K562 (cell line): ENCODE results near the gene ZNF17. TPM values are rescaled to one million over a fixed set of nuclear protein-coding genes. Genes with fewer than 3 reads are reported as not detected.

ENCODE experiments used
- ARID3B ChIP-seq: fragments of 250-450 bp; sonication (Bioruptor Pico); IDR thresholded peaks from 2 replicates; pipeline ENCODE4 v1.4.0; 2020; ENCODE audit warnings: borderline replicate concordance
- CEBPZ ChIP-seq: fragments of 150-350 bp; IDR thresholded peaks from 2 replicates; pipeline ENCODE4 v1.6.1; 2014; ENCODE audit warnings: low read depth, mild to moderate bottlenecking, low read length, borderline replicate concordance
- CTCF ChIP-seq, 3 experiments: IDR thresholded peaks in 2 of 3; conservative IDR thresholded peaks in 1 of 3; 2 replicates each; pipeline ENCODE4 v1.5.1; 2011 to 2012; ENCODE audit warnings: low read length in 3 of 3, mild to moderate bottlenecking in 3 of 3, control low read depth in 2 of 3, improper control_type of control experiment in 1 of 3, inconsistent platforms in 1 of 3, low read depth in 1 of 3, mixed read lengths in 1 of 3, moderate library complexity in 1 of 3; ENCODE audit not compliant: insufficient read depth in 2 of 3
- MCM2 ChIP-seq: fragments of 450-650 bp; IDR thresholded peaks from 2 replicates; pipeline ENCODE4 v1.6.1; 2017; ENCODE audit warnings: low read depth, mild to moderate bottlenecking
- NFYB ChIP-seq: IDR thresholded peaks from 2 replicates; pipeline ENCODE4 v1.6.1; 2011; ENCODE audit warnings: mild to moderate bottlenecking, moderate library complexity; ENCODE audit not compliant: insufficient read length; ENCODE audit errors: extremely low read depth
- NKRF ChIP-seq: fragments of 450-650 bp; IDR thresholded peaks from 2 replicates; pipeline ENCODE4 v1.6.1; 2016; ENCODE audit warnings: borderline replicate concordance
- NUFIP1 ChIP-seq: fragments of 450-650 bp; IDR thresholded peaks from 2 replicates; pipeline ENCODE4 v1.6.1; 2018; ENCODE audit not compliant: partially characterized antibody
- POU5F1 ChIP-seq: fragments of 150-350 bp; IDR thresholded peaks from 2 replicates; pipeline ENCODE4 v1.6.1; 2014; ENCODE audit warnings: borderline replicate concordance, low read length, low read depth, mild to moderate bottlenecking; ENCODE audit not compliant: partially characterized antibody
- SNRNP70 ChIP-seq: fragments of 200-400 bp; formaldehyde crosslinking; optimal IDR thresholded peaks from 2 replicates; pipeline ENCODE3; 2017; ENCODE audit warnings: low read depth, low read length
- SRSF3 ChIP-seq: fragments of 200-400 bp; formaldehyde crosslinking; IDR thresholded peaks from 2 replicates; pipeline ENCODE4 v1.6.1; 2016; ENCODE audit warnings: mild to moderate bottlenecking, low read length, moderate library complexity; ENCODE audit not compliant: insufficient read depth
- SUPT5H ChIP-seq: fragments of 450-650 bp; IDR thresholded peaks from 2 replicates; pipeline ENCODE4 v1.6.1; 2016
- ZBTB43 ChIP-seq: sonication (generic); formaldehyde crosslinking; IDR thresholded peaks from 2 replicates; pipeline ENCODE4 v1.8.0; 2023; ENCODE audit warnings: mild to moderate bottlenecking, missing genetic modification reagents
- ZBTB7A ChIP-seq: IDR thresholded peaks from 2 replicates; pipeline ENCODE4 v1.6.1; 2011; ENCODE audit warnings: low read depth, mild to moderate bottlenecking, low read length, moderate library complexity, borderline replicate concordance; ENCODE audit not compliant: control insufficient read depth
- ZNF146 ChIP-seq: IDR thresholded peaks from one replicate; pipeline ENCODE4 v1.6.1; 2018; ENCODE audit warnings: missing compliant biosample characterization; ENCODE audit not compliant: unreplicated experiment
- ZNF184 ChIP-seq: sonication (generic); formaldehyde crosslinking; IDR thresholded peaks from 2 replicates; pipeline ENCODE4 v1.5.0; 2020; ENCODE audit warnings: missing genetic modification reagents
- ZNF668 ChIP-seq: fragments of 250-450 bp; sonication (Bioruptor Pico); IDR thresholded peaks from 2 replicates; pipeline ENCODE4 v1.8.0; 2022; ENCODE audit warnings: mild to moderate bottlenecking, inconsistent platforms
- polyA plus RNA-seq, 8 experiments: library from polyadenylated mRNA; depleted of rRNA in 4 of 8; stranded (reverse) in 5 of 8; unstranded in 3 of 8; fragments of >200 nt; fragmentation: Nextera tagmentation in 2 of 8; fragmentation: Illumina TruSeq in 1 of 8; extraction: Ambion mirVana in 2 of 8; extraction: Trizol in 1 of 8; gene quantifications; 2 replicates each; pipeline versions ENCODE4 v1.2.1 to v1.2.3, GENCODE V29; 2011 to 2014; ENCODE audit warnings: inconsistent platforms in 1 of 8, missing spikeins in 1 of 8
- total RNA-seq, 7 experiments: library from RNA; depleted of rRNA in 6 of 7; stranded (reverse); fragments of >200 nt in 6 of 7; fragmentation: Illumina TruSeq in 2 of 7; extraction: Trizol in 2 of 7; gene quantifications; 2 replicates each; pipeline versions ENCODE4 v1.2.1 to v1.2.3, GENCODE V29; 2011 to 2021; ENCODE audit warnings: low replicate concordance in 1 of 7

ZNF17 gene
- total and polyA plus RNA-seq, 9 of the 15 experiments (the other 6 are each of a cell fraction or from before 2014, with no cell fraction given), result 5.3 to 8.6 (median 6.5) TPM

GRCh38 chr19:57389730-57390598, 21.0 kb upstream of the ZNF17 start, which contains the start of gene ZNF548 (continued):
- peak; percentile 17; the same call in 1 of the 2 replicates for TF ChIP-seq NKRF
- TF ChIP-seq ZNF184 (CRISPR knock-in tag), result no peak
- TF ChIP-seq MCM2, result no peak
- no peak for TF ChIP-seq ZNF146
- TF ChIP-seq CTCF (IDR thresholded peaks at IDR 0.05 in 2 of 3, conservative IDR thresholded peaks at IDR 0.05 in 1 of 3; ENCODE audit: insufficient read depth in 2 of 3, low read depth in 1 of 3, low read length in 3 of 3), result peak; percentile 32 to 47 (median 40); a peak in 4 of 6 replicates
- no peak for TF ChIP-seq NUFIP1
- no peak for TF ChIP-seq ZNF668 (CRISPR knock-in tag)
- peak; percentile 52 for TF ChIP-seq NFYB
- TF ChIP-seq ZBTB43 (CRISPR knock-in tag), result peak; percentile 29; the same call in 1 of the 2 replicates
- no peak for TF ChIP-seq ARID3B (CRISPR knock-in tag)
- no peak for TF ChIP-seq CEBPZ
- no peak for TF ChIP-seq SNRNP70
- TF ChIP-seq ZBTB7A, result peak; percentile 15; the same call in 1 of the 2 replicates
- TF ChIP-seq SRSF3, result no peak
- no peak for TF ChIP-seq POU5F1
- TF ChIP-seq SUPT5H, result peak; percentile 43; the same call in 1 of the 2 replicates
